Measurements from ENCODE around the gene CYP26C1.

Gene CYP26C1

GRCh38 chr10:93067443-93068365 lies 7.1 kb downstream of the CYP26C1 start:
- TF ChIP-seq, protein P1, sequence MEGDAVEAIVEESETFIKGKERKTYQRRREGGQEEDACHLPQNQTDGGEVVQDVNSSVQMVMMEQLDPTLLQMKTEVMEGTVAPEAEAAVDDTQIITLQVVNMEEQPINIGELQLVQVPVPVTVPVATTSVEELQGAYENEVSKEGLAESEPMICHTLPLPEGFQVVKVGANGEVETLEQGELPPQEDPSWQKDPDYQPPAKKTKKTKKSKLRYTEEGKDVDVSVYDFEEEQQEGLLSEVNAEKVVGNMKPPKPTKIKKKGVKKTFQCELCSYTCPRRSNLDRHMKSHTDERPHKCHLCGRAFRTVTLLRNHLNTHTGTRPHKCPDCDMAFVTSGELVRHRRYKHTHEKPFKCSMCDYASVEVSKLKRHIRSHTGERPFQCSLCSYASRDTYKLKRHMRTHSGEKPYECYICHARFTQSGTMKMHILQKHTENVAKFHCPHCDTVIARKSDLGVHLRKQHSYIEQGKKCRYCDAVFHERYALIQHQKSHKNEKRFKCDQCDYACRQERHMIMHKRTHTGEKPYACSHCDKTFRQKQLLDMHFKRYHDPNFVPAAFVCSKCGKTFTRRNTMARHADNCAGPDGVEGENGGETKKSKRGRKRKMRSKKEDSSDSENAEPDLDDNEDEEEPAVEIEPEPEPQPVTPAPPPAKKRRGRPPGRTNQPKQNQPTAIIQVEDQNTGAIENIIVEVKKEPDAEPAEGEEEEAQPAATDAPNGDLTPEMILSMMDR (IDR thresholded peaks at IDR 0.05; ENCODE audit: borderline replicate concordance, control extremely low read depth, extremely low read depth, insufficient read depth, missing control alignments), result no peak
- in situ Hi-C loops (cut with MboI; ENCODE audit: low sequenced_read_pairs, unreplicated experiment), result no loop called here
- peak; percentile 24 for DNase-seq (ENCODE audit: low spot score)

DNA sequence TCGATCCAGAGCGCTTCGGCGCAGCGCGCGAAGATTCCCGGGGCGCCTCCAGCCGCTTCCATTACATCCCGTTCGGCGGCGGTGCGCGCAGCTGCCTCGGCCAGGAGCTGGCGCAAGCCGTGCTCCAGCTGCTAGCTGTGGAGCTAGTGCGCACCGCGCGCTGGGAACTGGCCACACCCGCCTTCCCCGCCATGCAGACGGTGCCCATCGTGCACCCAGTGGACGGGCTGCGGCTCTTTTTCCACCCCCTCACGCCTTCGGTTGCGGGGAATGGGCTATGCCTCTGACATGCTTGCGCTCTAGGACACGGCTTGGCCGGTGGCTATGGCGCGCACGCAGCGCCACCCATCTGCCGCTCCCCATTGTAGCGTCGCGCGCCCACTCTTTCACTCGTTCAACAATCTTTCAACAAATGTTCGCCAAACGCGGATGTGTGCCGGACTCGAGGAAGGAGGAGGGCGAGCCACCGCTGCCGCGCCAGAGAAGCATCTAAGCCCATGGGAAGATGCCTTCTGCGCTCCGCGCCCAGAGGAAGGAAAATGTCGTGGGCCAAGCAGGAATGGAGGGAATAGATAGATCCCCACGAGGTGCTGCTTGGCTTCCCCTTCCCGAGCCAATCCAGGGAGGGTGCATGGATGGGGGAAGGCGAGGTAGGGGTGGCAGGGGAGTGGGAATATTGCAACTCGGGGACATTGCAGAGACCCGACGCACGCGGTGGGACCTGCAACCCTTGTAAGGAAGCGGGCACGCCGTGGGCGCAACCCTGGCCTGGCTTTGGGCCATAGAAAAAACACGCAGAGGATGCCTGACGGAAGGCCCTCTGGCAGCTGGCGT lies 8.0 kb downstream of the CYP26C1 start:
- in situ Hi-C loops (cut with MboI; ENCODE audit: low sequenced_read_pairs, unreplicated experiment), result no loop called here
- DNase-seq (ENCODE audit: low spot score), result peak; percentile 50
- TF ChIP-seq, protein P1 (IDR thresholded peaks at IDR 0.05; ENCODE audit: borderline replicate concordance, control extremely low read depth, extremely low read depth, insufficient read depth, missing control alignments), result no peak

GRCh38 chr10:93069245-93069561 lies 8.6 kb downstream of the CYP26C1 start:
- DNase-seq (ENCODE audit: low spot score), result no peak
- in situ Hi-C loops (cut with MboI; ENCODE audit: low sequenced_read_pairs, unreplicated experiment), result no loop called here
- TF ChIP-seq, protein P1 (IDR thresholded peaks at IDR 0.05; ENCODE audit: borderline replicate concordance, control extremely low read depth, extremely low read depth, insufficient read depth, missing control alignments), result no peak

- DNase-seq (ENCODE audit: low spot score), result no peak
- TF ChIP-seq, protein P1 (IDR thresholded peaks at IDR 0.05; ENCODE audit: borderline replicate concordance, control extremely low read depth, extremely low read depth, insufficient read depth, missing control alignments), result no peak
- in situ Hi-C loops (cut with MboI; ENCODE audit: low sequenced_read_pairs, unreplicated experiment), result loop anchor here (10.0 kb wide), 2 partner anchors 224 to 284 kb away; no protein-coding TSS in a partner anchor
Measured at GRCh38 chr10:93070378-93071176, 10.0 kb downstream of the CYP26C1 start.

DNA sequence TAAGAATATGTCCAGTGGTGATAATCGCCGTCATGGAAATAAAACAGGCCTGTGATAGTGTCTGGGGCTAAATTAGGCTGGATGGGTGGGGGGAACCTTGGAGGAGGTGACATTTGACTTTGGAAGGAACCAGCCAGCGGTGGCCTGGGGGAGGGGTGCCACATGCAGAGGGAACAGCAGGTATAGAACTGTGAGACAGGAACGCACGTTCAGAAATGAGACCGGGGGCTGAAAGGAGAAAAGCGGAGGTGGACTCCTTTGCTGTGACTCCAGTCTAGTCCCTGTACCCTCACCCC lies 10.5 kb downstream of the CYP26C1 start:
- DNase-seq (ENCODE audit: low spot score), result no peak
- in situ Hi-C loops (cut with MboI; ENCODE audit: low sequenced_read_pairs, unreplicated experiment), result loop anchor here (10.0 kb wide), 2 partner anchors 224 to 284 kb away; no protein-coding TSS in a partner anchor

More for the DNA sequence above, 10.5 kb downstream of the CYP26C1 start:
- TF ChIP-seq, protein P1 (IDR thresholded peaks at IDR 0.05; ENCODE audit: borderline replicate concordance, control extremely low read depth, extremely low read depth, insufficient read depth, missing control alignments), result no peak
